GM18498 (cell line): Measurements from ENCODE around the gene MYADM.

Experiments used
- ATAC-seq: cut with Tn5 transposase; IDR thresholded peaks from one replicate; pipeline ENCODE4 v1.9.1; 2021; ENCODE audit warnings: mild to moderate bottlenecking, moderate library complexity; ENCODE audit not compliant: unreplicated experiment

Gene MYADM

GRCh38 chr19:53908935-53909415 is 41.3 kb downstream of the MYADM start, which contains the start of gene CACNG7:
Gene CACNG7, plus strand, starts transcription at chr19:53909278. Its CDS starts 3,554 bp downstream, at chr19:53912832.
- ATAC-seq, result no peak

DNA sequence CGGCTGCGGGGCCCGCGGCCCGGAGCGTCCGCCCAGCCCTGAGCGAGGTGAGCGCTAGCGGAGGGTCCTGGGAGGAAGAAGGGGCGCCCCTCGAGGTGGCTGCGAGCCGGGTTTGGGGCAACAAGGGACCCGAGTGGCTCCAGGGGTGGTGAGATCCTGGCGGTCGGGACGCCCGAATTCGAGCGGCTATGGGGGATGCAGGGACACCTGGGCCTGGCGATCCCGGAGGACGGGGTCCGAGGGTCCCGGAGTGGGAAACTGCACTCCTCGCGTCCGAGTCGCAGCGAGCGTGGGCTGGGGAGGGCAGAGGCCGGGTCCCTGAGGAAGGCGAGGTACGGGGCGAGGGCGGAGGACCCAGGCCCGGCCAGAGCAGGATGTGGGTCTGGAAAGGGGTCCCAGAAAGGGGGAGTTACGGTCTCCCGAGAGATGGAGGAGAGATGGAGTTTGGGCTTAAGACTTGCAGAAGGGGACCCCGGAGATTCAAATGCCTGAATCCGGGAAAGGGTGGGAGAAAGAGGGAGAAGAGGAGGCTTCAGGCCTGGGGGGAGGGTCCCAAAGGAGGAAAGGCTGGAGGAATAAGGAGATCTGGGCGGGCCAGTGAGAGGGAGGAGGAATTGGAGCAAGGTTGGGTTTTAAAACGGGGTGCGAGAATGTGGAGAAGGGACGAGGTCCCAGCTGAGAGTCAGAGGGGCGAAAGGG is 41.9 kb downstream of the MYADM start:
- ATAC-seq, result no peak

- no peak for ATAC-seq
These were observed 42.5 kb downstream of the MYADM start for GRCh38 chr19:53910170-53910518.

DNA sequence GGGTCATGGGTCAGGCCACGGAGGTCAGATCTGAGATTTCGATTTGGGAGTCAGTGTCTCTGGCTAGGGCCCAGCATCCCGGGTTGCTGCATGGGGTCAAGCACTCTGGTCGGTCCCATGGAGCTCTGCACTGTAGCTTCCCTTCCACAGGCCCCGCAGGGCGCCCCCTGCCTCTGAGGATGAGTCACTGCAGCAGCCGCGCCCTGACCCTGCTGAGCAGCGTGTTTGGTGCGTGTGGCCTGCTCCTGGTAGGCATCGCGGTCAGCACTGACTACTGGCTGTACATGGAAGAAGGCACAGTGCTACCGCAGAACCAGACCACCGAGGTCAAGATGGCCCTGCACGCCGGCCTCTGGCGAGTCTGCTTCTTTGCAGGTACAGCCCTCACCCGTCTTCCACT is 45.0 kb downstream of the MYADM start:
- ATAC-seq, result no peak

DNA sequence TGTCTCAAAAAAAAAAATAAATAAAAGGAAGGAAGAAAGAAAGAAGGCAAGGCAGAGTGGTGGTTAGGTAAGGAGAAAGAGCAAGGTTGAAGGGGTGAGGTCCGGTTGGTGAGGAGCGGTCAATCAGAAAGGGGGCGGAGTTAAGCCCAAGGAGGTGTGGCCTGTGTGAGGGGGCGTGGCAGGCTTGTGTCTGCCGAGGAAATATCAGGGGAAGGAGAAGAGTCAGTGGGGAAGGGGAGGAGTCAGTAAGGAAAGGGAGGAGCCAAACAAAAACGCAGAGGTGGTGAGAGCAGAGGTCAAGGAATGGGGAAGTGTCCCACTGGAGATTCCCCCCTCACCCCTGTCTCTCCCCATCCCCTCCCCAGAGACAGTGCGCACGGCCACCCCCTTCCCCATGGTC is 47.3 kb downstream of the MYADM start:
- ATAC-seq, result no peak

- ATAC-seq, result no peak
These were observed 48.3 kb downstream of the MYADM start for GRCh38 chr19:53916004-53916403.

DNA sequence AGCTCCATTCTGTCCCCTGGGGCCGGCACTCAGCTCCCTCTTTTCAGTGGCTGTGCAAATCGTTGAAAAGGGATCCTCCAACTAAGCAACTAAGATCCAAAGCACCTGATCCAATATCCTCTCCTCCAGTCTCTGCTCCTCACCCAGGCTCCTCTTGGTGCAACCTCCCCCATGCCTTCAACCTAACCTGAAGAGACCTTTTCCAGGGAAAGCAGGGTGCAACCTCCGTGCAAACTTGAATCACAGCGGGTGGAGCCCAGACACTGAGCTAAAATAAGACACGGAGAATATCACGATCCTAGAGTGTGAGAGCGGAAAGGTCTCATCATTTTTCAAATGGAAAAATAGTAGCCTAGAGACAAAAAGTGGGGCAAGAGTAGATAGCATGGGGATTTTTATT is 49.7 kb downstream of the MYADM start:
- ATAC-seq, result no peak
